Right lobe of liver (tissue), 4 donors: ENCODE data around the gene PSKH1.

Source experiments
- POLR2A ChIP-seq: fragments of 450-650 bp; IDR thresholded peaks from one replicate; pipeline ENCODE4 v1.6.1; 2017; ENCODE audit warnings: antibody characterized with exemption, mild to moderate bottlenecking
- TF ChIP-seq, protein P1 (sequence below), 4 donors: fragments of 200-600 bp in 3 of 4; fragments of 450-650 bp in 1 of 4; IDR thresholded peaks; one replicate each; pipeline versions ENCODE4 v1.5.1 to v1.8.0; 2016 to 2022; ENCODE audit warnings: antibody characterized with exemption in 4 of 4, mild to moderate bottlenecking in 2 of 4
- donor health status: DM: no; HTN: no; CAD: no.
- donor health status: DM: no; HTN: no; CAD: no.
- donor health status: DM: no; HTN: yes; CAD: no.

DNA sequence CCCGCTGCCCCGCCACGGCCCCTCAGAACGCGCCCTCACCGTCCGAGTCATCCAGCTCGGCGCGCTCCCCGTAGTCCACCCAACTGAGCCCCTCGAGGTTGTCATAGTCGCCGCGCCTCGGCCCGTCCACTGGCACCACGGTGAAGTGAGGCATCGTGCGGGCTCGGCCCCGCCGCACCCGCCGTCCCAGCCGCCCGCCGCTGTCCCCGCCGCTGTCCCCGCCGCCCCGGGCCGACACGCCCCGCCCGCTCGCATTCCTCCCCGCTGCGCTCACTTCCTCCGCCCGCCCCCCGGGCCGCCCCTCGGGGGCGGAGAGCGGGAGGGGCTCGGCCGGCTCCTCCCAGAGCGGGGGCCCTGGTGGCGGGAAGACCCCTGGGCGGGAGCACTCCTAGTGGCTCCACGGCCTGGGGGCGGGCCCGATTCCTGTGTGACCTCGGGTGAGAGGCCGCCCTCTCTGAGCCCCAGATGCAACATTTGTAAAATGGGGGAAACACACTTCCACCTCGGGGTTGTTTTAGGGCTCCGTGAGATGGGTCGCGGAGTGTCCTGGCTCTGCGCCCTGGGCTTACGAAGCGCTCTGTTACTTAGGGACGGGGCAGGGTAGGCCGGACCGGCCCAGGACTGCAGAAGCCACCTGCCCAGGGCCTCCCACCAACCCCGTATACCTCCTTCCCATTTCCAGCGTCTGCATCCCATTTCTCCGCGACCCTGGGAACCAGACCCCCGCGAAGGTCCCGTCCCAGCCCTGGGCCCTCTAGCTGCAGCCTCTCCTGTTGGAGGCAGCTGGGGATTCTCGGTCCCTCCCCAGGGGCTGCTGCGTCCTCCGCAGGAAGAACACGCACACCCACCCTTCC, 75.6 kb downstream of the PSKH1 start, which contains the start of gene SLC12A4:
- TF ChIP-seq, protein P1, sequence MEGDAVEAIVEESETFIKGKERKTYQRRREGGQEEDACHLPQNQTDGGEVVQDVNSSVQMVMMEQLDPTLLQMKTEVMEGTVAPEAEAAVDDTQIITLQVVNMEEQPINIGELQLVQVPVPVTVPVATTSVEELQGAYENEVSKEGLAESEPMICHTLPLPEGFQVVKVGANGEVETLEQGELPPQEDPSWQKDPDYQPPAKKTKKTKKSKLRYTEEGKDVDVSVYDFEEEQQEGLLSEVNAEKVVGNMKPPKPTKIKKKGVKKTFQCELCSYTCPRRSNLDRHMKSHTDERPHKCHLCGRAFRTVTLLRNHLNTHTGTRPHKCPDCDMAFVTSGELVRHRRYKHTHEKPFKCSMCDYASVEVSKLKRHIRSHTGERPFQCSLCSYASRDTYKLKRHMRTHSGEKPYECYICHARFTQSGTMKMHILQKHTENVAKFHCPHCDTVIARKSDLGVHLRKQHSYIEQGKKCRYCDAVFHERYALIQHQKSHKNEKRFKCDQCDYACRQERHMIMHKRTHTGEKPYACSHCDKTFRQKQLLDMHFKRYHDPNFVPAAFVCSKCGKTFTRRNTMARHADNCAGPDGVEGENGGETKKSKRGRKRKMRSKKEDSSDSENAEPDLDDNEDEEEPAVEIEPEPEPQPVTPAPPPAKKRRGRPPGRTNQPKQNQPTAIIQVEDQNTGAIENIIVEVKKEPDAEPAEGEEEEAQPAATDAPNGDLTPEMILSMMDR (IDR thresholded peaks at IDR 0.05), result no peak
- TF ChIP-seq POLR2A, result peak; percentile 94
